NCI-H2029 treated with DMSO at 0.1 percent for 48 hours (cell line): ENCODE results near the gene HMGA1.
"Not testable (repeated sequence)": the region's sequence is repeated elsewhere in the genome, so short reads cannot be mapped to it uniquely, and the experiment has no call there.

Experiments used
- DNase-seq: peaks from one replicate; lab custom pipeline; 2025; lab: John Stamatoyannopoulos, UW

The HMGA1 gene

GRCh38 chr6:34260576-34261267 lies 24.0 kb downstream of the HMGA1 start:
- DNase-seq, result no peak

- not testable (repeated sequence) for DNase-seq
Observed at GRCh38 chr6:34263484-34263883, 26.8 kb downstream of the HMGA1 start.

- DNase-seq, result no peak
Observed at GRCh38 chr6:34267746-34268145, 31.1 kb downstream of the HMGA1 start.

GRCh38 chr6:34269132-34269531 lies 32.5 kb downstream of the HMGA1 start:
- DNase-seq, result not testable (repeated sequence)

GRCh38 chr6:34269658-34270341 lies 33.1 kb downstream of the HMGA1 start:
- DNase-seq, result not testable (repeated sequence)

GRCh38 chr6:34272013-34272926 lies 35.6 kb downstream of the HMGA1 start:
- no peak for DNase-seq

- DNase-seq, result no peak
Observed at GRCh38 chr6:34273242-34273805, 36.7 kb downstream of the HMGA1 start.

- no peak for DNase-seq
Observed at GRCh38 chr6:34274129-34274528, 37.5 kb downstream of the HMGA1 start.

GRCh38 chr6:34275128-34275804 lies 38.6 kb downstream of the HMGA1 start:
- DNase-seq, result peak; percentile 8

- no peak for DNase-seq
Observed at GRCh38 chr6:34276191-34276590, 39.5 kb downstream of the HMGA1 start.

GRCh38 chr6:34276881-34277762 lies 40.4 kb downstream of the HMGA1 start:
- no peak for DNase-seq

- no peak for DNase-seq
Observed at GRCh38 chr6:34277763-34278112, 41.1 kb downstream of the HMGA1 start.

GRCh38 chr6:34278833-34279232 lies 42.2 kb downstream of the HMGA1 start:
- no peak for DNase-seq

GRCh38 chr6:34280216-34280615 lies 43.5 kb downstream of the HMGA1 start:
- no peak for DNase-seq

- DNase-seq, result no peak
Observed at GRCh38 chr6:34281702-34282334, 45.1 kb downstream of the HMGA1 start.

- DNase-seq, result no peak
Observed at GRCh38 chr6:34284563-34285447, 48.1 kb downstream of the HMGA1 start.

GRCh38 chr6:34285448-34286164 lies 48.9 kb downstream of the HMGA1 start:
- no peak for DNase-seq

GRCh38 chr6:34288581-34288980 lies 51.9 kb downstream of the HMGA1 start:
- DNase-seq, result no peak

- DNase-seq, result no peak
Observed at GRCh38 chr6:34289137-34289536, 52.5 kb downstream of the HMGA1 start.
